Keratinocyte (primary cell): Measurements from ENCODE around the gene CCND1. TPM values are rescaled to one million over a fixed set of nuclear protein-coding genes. Genes with fewer than 3 reads are reported as not detected.

Experiments
- DNase-seq: peaks from one replicate; pipeline ENCODE4 v3.0.0-alpha.2; 2011; ENCODE audit warnings: low read depth, missing footprints, low spot score
- FAIRE-seq: peaks from 2 replicates; lab custom pipeline; 2011; peaks lifted over from hg19 to GRCh38; lab: Jason Lieb, UNC
- H2AFZ ChIP-seq: 2 replicates; pipeline ENCODE4 v1.6.0; 2012; ENCODE audit warnings: low read length, control low read depth, inconsistent platforms; ENCODE audit not compliant: control insufficient read depth
- H3K27ac ChIP-seq: 2 replicates; pipeline ENCODE4 v1.5.1; 2011; ENCODE audit warnings: low read length; ENCODE audit not compliant: control insufficient read depth, insufficient read depth
- H3K27me3 ChIP-seq: 3 replicates; pipeline ENCODE4 v1.6.0; 2011; ENCODE audit warnings: low read length; ENCODE audit not compliant: control insufficient read depth, insufficient read depth; ENCODE audit errors: extremely low read depth
- H3K36me3 ChIP-seq, 2 experiments: 2 replicates in 1 of 2; 3 replicates in 1 of 2; pipeline ENCODE4 v1.5.1; 2011; ENCODE audit warnings: low read length in 2 of 2, mild to moderate bottlenecking in 1 of 2; ENCODE audit not compliant: control insufficient read depth in 2 of 2, insufficient read depth in 2 of 2; ENCODE audit errors: extremely low read depth in 1 of 2
- H3K4me1 ChIP-seq: 3 replicates; pipeline ENCODE4 v1.5.1; 2011; ENCODE audit warnings: low read length; ENCODE audit not compliant: control insufficient read depth, insufficient read depth; ENCODE audit errors: extremely low read depth
- H3K4me2 ChIP-seq: 3 replicates; pipeline ENCODE4 v1.6.0; 2011; ENCODE audit warnings: low read depth, low read length; ENCODE audit not compliant: control insufficient read depth, insufficient read depth; ENCODE audit errors: extremely low read depth
- H3K4me3 ChIP-seq, 3 experiments: fragments of 200-600 bp in 1 of 3; sonication (generic) in 1 of 3; 2 replicates in 2 of 3; 3 replicates in 1 of 3; pipeline ENCODE4 v1.5.1; 2011 to 2016; ENCODE audit warnings: low read length in 3 of 3, mild to moderate bottlenecking in 3 of 3, control low read depth in 2 of 3, inconsistent platforms in 1 of 3, low read depth in 1 of 3, mixed read lengths in 1 of 3, mixed run types in 1 of 3, moderate library complexity in 1 of 3; ENCODE audit not compliant: control insufficient read depth in 2 of 3, insufficient read depth in 2 of 3; ENCODE audit errors: extremely low read depth in 1 of 3
- H3K79me2 ChIP-seq: 2 replicates; pipeline ENCODE4 v1.6.0; 2012; ENCODE audit warnings: low read length; ENCODE audit not compliant: control insufficient read depth, insufficient read depth
- H3K9ac ChIP-seq: 3 replicates; pipeline ENCODE4 v1.6.0; 2011; ENCODE audit warnings: low read length; ENCODE audit not compliant: control insufficient read depth, insufficient read depth; ENCODE audit errors: extremely low read depth
- H3K9me1 ChIP-seq: 3 replicates; pipeline ENCODE4 v1.6.0; 2011; ENCODE audit warnings: low read length; ENCODE audit not compliant: control insufficient read depth, insufficient read depth; ENCODE audit errors: extremely low read depth
- H3K9me3 ChIP-seq: 2 replicates; pipeline ENCODE4 v1.5.1; 2012; ENCODE audit warnings: low read depth, low read length; ENCODE audit not compliant: control insufficient read depth
- H4K20me1 ChIP-seq: 3 replicates; pipeline ENCODE4 v1.6.0; 2011; ENCODE audit warnings: low read length; ENCODE audit not compliant: control insufficient read depth, insufficient read depth; ENCODE audit errors: extremely low read depth
- EZH2 ChIP-seq: IDR thresholded peaks from one replicate; pipeline ENCODE4 v1.6.1; 2012; ENCODE audit warnings: inconsistent platforms, mild to moderate bottlenecking, low read length, moderate library complexity
- dilution Hi-C: fragments of 300-500 bp; cut with MboI; formaldehyde crosslinking; loops from one replicate; pipeline ENCODE4 v1.7.0; 2020; ENCODE audit warnings: low sequenced_read_pairs; ENCODE audit not compliant: extremely low pct_ligation_motif_present
- polyA plus RNA-seq, 5 experiments: library from polyadenylated mRNA; depleted of rRNA in 3 of 5; stranded (reverse) in 3 of 5; stranded (forward) in 1 of 5; unstranded in 1 of 5; fragments of >200 nt; gene quantifications; 1 replicate in 1 of 5; 2 replicates in 3 of 5; 3 replicates in 1 of 5; pipeline versions ENCODE4 v1.2.1 to v1.2.3, GENCODE V29; 2011 to 2012; ENCODE audit warnings: missing spikeins in 2 of 5, low read depth in 1 of 5, low replicate concordance in 1 of 5
- TF ChIP-seq, protein P1 (sequence below), 3 experiments: IDR thresholded peaks in 1 of 3; conservative IDR thresholded peaks in 1 of 3; optimal IDR thresholded peaks in 1 of 3; 2 replicates in 2 of 3; 3 replicates in 1 of 3; pipeline versions ENCODE3 to v1.5.1; 2011; ENCODE audit warnings: low read length in 3 of 3, mild to moderate bottlenecking in 3 of 3, moderate library complexity in 2 of 3, control low read depth in 1 of 3, inconsistent platforms in 1 of 3; ENCODE audit not compliant: insufficient read depth in 2 of 3; ENCODE audit errors: extremely low read depth in 1 of 3

Gene CCND1
- polyA plus RNA-seq, 1 donor (not counting 4 experiments of a cell fraction or from before 2014, with no cell fraction given): 124 TPM

GRCh38 chr11:69617682-69618081, 23.3 kb upstream of the CCND1 start:
- Histone ChIP-seq H3K27me3 (no peaks in the 10 kb centered on the region), H2AFZ (no peak overlapping the region), H3K79me2 (no peaks in the 10 kb centered on the region), H3K9me3 (no peaks in the 10 kb centered on the region), H3K27ac (no peak overlapping the region), H3K9me1 (no peaks in the 10 kb centered on the region), H4K20me1 (no peaks in the 10 kb centered on the region), H3K36me3 (no peaks in the 10 kb centered on the region), H3K4me1 (no peaks in the 10 kb centered on the region), H3K4me2 (no peak overlapping the region), H3K4me3 (no peak overlapping the region), H3K9ac (no peak overlapping the region)
- no peak for FAIRE-seq
- no peak for DNase-seq
- TF ChIP-seq, protein P1, sequence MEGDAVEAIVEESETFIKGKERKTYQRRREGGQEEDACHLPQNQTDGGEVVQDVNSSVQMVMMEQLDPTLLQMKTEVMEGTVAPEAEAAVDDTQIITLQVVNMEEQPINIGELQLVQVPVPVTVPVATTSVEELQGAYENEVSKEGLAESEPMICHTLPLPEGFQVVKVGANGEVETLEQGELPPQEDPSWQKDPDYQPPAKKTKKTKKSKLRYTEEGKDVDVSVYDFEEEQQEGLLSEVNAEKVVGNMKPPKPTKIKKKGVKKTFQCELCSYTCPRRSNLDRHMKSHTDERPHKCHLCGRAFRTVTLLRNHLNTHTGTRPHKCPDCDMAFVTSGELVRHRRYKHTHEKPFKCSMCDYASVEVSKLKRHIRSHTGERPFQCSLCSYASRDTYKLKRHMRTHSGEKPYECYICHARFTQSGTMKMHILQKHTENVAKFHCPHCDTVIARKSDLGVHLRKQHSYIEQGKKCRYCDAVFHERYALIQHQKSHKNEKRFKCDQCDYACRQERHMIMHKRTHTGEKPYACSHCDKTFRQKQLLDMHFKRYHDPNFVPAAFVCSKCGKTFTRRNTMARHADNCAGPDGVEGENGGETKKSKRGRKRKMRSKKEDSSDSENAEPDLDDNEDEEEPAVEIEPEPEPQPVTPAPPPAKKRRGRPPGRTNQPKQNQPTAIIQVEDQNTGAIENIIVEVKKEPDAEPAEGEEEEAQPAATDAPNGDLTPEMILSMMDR (optimal IDR thresholded peaks at IDR 0.05 in 1 of 3, IDR thresholded peaks at IDR 0.05 in 1 of 3, conservative IDR thresholded peaks at IDR 0.05 in 1 of 3; ENCODE audit: extremely low read depth in 1 of 3, insufficient read depth in 2 of 3, low read length in 3 of 3): no peak
- no peak for TF ChIP-seq EZH2
- dilution Hi-C loops: no loop called here

- no peaks in the 10 kb centered on the region for H3K36me3 ChIP-seq
- FAIRE-seq: no peak
- no peak overlapping the region for H3K27ac ChIP-seq
- H3K4me1 ChIP-seq: no peaks in the 10 kb centered on the region
- no peak for DNase-seq
- TF ChIP-seq, protein P1 (optimal IDR thresholded peaks at IDR 0.05 in 1 of 3, IDR thresholded peaks at IDR 0.05 in 1 of 3, conservative IDR thresholded peaks at IDR 0.05 in 1 of 3; ENCODE audit: extremely low read depth in 1 of 3, insufficient read depth in 2 of 3, low read length in 3 of 3): no peak
- TF ChIP-seq EZH2: no peak
- no peaks in the 10 kb centered on the region for H3K9me3 ChIP-seq
- no peaks in the 10 kb centered on the region for H4K20me1 ChIP-seq
- H2AFZ ChIP-seq: no peak overlapping the region
- no peak overlapping the region for H3K9ac ChIP-seq
- dilution Hi-C loops: no loop called here
- H3K4me2 ChIP-seq: no peak overlapping the region
- no peak overlapping the region for H3K4me3 ChIP-seq
- H3K9me1 ChIP-seq: no peaks in the 10 kb centered on the region
- H3K79me2 ChIP-seq: no peaks in the 10 kb centered on the region
- no peaks in the 10 kb centered on the region for H3K27me3 ChIP-seq
Observed at GRCh38 chr11:69618237-69618636, 22.7 kb upstream of the CCND1 start.
